ENCODE measurements around the gene IP6K1. TPM values are rescaled to one million over a fixed set of nuclear protein-coding genes. Genes with fewer than 3 reads are reported as not detected.
"Not testable (repeated sequence)": the region's sequence is repeated elsewhere in the genome, so short reads cannot be mapped to it uniquely, and the experiment has no call there.

Gene IP6K1
- total RNA-seq, 1 donor from 2014 or later = 57.3 TPM

DNA sequence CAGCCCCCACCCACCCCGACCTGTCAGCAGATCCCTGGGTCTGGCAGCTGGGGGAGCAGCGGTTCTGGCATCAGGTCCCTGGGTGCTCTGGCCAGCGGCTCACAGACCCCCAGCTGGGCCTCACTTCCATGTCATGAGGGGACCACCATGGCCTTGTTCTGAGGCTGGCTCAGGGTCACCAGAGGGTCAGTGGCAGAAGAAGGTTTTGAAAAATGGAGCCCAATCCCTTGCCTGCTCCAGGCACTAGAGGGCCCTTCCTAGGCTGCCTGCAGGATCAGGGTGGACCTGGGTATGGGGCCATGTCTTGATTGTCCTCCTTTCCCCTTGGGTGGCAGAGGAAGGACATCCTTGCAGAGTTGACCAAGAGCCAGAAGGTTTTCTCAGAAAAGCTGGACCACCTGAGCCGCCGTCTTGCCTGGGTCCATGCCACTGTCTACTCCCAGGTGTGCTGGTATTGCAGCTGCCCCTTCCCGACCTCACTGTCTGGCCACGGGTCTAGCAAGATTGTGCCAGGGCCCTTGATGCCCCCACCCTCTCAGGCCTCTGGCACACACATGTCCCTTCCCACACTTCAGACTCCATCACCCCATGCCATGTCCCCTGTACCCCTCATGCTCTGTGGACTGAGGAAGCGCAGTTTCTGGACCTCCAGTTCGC lies 79.8 kb downstream of the IP6K1 start:
- DNase-seq = no peak

GRCh38 chr3:49705390-49705960 lies 80.9 kb downstream of the IP6K1 start:
- no peak for DNase-seq

GRCh38 chr3:49704629-49705028 lies 81.7 kb downstream of the IP6K1 start:
- DNase-seq = no peak

- peak; percentile 37 for DNase-seq
These were observed 82.4 kb downstream of the IP6K1 start for GRCh38 chr3:49703956-49704355.

DNA sequence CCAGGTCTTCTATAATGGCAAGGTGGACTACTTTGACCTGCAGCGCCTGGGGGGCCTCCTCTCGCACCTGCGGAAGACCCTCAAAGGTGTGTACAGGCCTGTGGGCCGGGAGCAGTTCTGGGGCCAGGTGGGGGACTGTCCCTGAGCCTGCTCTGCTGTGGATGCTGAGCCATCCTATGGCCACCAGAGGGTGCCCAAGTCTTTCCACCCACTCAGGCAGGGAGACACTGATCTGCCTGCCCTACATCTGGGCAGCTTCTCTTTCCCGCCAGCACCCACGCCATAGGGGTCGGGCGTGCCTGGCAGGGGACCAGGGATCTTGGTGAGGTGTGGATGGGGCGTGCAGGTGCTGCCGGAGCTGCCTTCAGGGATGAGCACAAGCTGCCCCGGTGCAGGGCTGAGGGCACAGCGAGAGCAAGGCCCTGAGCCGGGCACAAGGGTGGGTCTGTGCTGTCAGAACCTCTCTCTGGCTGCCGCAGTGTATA lies 82.9 kb downstream of the IP6K1 start:
- DNase-seq = peak; percentile 85

GRCh38 chr3:49702672-49703071 lies 83.7 kb downstream of the IP6K1 start:
- DNase-seq = no peak

- DNase-seq = peak; percentile 52
These were observed 84.8 kb downstream of the IP6K1 start for GRCh38 chr3:49701388-49702077.

DNA sequence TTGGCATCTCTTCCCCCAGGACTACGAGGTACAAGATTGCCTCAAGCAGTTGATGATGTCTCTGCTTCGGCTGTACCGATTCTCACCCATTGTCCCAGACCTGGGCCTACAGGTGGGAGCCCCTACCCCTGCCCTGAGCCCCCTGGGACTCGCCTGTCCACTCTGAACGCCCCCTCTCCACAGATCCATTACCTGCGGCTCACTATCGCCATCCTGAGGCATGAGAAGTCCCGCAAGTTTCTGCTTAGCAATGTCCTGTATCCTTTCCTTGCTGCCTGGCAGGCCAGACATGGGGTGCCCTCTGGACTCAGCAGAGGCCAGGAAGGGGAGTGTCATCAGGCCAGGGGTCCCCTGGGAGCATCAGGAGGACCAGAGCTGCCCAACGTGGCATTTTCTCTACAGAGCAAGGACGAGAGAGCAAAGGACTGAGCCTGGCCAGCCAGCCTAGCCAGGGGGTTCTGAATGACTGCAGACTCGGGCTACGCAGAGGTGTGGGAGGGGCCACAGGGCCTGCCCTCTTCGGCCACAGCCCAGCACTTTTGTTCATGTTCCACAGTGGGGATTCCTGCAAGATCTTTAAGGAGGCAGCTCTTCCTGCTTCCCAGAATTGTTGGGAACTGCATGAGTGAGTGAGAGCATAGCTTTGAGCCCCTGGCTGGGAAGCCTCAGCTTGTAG lies 85.8 kb downstream of the IP6K1 start:
- DNase-seq = no peak

DNA sequence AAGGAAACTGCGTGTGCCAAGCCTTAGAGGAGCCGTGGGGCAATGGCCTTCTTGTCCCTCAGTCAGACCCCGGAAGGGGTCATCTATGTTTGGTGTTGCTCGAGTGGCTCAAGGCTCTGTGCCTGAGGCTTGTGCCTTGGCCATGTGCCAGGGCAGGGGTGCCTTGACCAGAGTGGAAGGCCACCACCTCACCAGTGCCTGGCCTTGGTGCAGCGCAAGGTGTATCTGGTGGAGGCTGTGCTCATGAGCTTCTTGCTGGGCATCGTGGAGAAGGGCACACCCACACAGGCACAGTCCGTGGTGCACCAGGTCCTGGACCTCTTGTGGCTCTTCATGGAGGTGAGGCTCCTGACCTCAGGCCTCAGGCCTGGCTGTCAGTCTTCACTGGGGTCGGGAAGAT lies 86.3 kb downstream of the IP6K1 start:
- no peak for DNase-seq

- no peak for DNase-seq
These were observed 86.9 kb downstream of the IP6K1 start for GRCh38 chr3:49699281-49699979.

- not testable (repeated sequence) for DNase-seq
These were observed 90.9 kb downstream of the IP6K1 start for GRCh38 chr3:49695350-49696015.

- DNase-seq = not testable (repeated sequence)
These were observed 91.8 kb downstream of the IP6K1 start for GRCh38 chr3:49694409-49695070.

GRCh38 chr3:49691481-49691880 lies 94.9 kb downstream of the IP6K1 start:
- not testable (repeated sequence) for DNase-seq

DNA sequence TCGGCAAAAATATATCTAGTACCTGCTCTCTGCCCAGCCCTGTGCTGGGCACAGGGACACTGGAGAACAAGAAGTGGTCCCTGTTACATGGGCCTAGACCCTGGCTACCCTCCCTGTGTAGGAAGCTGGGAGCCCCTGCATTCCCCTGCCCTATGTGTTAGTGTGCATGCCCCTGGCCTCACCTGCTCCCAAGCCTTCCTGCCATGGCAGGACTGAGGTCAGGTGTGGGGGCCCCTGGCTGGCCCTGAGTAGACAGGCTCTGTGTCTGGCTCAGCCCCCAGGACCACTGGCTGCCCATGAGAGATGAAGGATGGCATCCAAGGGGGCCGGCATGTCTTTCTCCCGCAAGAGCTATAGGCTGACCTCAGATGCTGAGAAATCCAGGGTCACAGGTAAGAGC lies 95.5 kb downstream of the IP6K1 start:
- not testable (repeated sequence) for DNase-seq

DNA sequence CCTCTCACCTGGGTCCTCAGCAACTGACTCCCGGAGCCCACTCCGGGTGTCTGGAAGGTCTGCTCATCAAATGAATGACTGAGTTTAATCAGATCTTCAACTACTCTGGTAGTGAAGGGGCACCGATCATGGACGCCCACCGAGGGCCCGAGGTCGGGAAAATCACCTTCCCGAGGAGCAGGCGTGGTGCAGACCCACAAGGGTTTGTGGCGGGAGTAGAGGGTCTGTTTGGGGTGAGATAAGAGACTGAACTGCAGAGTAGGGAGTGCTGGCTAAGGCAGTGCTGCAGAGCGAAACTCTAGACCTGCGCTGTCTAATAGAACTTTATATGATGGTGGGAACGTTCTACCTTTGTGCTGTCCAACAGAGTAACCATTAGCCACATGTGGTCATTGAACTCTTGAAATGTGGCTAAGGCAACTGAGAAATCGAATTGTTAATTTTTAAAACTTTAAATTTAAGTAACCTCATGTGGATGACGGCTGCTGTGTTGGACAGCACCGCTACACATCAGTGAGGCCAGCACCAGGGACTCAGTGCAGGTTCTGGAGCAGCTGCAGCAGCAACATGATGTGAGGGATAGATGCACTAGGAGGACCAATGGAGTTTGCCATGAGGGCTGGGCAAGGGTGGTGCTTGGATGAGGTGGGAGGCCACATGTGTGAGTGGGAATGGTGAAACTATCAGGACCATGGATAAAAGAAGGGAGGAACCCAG lies 96.3 kb downstream of the IP6K1 start:
- DNase-seq = not testable (repeated sequence)

DNA sequence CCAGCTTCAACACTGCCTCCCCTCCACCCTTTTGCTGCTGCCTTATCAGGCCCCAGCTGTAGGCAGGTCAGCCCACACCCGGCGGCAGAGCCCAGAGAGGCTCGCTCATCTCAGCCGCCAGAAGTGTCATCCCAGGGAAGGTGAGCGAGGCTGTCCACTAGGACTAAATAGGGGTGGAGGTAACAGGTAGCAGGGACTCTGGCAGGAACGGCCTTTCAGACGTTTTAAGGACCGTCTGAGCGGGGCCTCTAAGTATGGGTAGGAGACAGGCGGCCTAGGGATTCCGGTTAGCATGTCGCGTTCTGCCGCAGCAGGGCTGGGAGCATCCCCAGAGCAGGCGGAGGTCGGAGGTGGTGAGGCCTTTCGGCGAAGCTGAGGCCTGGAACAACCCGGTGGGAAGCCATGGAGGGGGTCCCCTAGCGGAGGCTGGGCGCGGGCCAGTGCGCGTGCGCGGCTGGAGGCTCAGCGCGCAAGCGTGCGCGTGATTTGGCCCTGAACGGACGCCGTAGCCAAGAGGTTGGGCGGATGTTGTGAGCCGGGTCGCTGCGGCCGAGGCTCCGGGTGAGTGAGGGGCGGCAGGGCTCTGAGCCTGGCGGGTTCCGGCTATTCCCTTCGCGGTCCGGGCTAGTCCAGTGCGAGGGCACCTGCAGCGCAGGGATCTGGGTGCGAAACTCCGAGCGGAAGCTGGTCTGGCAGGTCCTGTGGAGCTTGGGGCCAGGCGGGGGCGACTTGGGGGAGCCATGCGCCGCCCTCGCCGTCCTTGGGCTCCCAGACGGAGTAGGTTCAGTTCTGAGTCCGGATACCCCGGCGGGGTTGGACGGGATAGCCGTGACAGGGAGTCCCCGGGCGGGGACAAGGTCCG lies 97.1 kb downstream of the IP6K1 start, which contains the start of the genes MST1 and RNF123:
Gene MST1 (minus strand): TSS at position 429 of the 862 bp plus-strand sequence. CDS start 783 bp downstream, outside the sequence.
Gene RNF123 (plus strand): TSS at position 512 of the 862 bp plus-strand sequence. CDS start 1,609 bp downstream, outside the sequence.
- peak; percentile 96 for DNase-seq

- not testable (repeated sequence) for DNase-seq
These were observed 97.8 kb downstream of the IP6K1 start for GRCh38 chr3:49688338-49689045.

- not testable (repeated sequence) for DNase-seq
These were observed 98.9 kb downstream of the IP6K1 start for GRCh38 chr3:49687424-49687795.
